Calu3 (cell line): ENCODE results near the gene PKHD1. TPM values are rescaled to one million over a fixed set of nuclear protein-coding genes. Genes with fewer than 3 reads are reported as not detected.

Experiments
- BruUV-seq: library from RNA; stranded (reverse); fragments of 400-500 nt; replicated peaks from 2 replicates; lab custom pipeline; 2021; lab: Mats Ljungman, UMichigan
- CTCF ChIA-PET: fragments of 300-600 bp; sonication (Branson Sonifier 250); formaldehyde crosslinking; loops from one replicate; lab custom pipeline; 2022; ENCODE audit warnings: antibody characterized with exemption; lab: Charles Lee
- DNase-seq: peaks from one replicate; pipeline ENCODE4 v3.0.0; 2022
- H3K27ac Mint-ChIP-seq: one replicate; pipeline ENCODE4 v1.8.0; 2022; ENCODE audit warnings: mixed read lengths; ENCODE audit not compliant: unreplicated experiment
- H3K27me3 Mint-ChIP-seq: one replicate; pipeline ENCODE4 v1.8.0; 2022; ENCODE audit warnings: mixed read lengths; ENCODE audit not compliant: unreplicated experiment
- H3K36me3 Mint-ChIP-seq: one replicate; pipeline ENCODE4 v1.8.0; 2022; ENCODE audit warnings: mild to moderate bottlenecking, moderate library complexity, mixed read lengths; ENCODE audit not compliant: insufficient read depth, unreplicated experiment
- H3K4me1 Mint-ChIP-seq: one replicate; pipeline ENCODE4 v1.8.0; 2022; ENCODE audit warnings: mild to moderate bottlenecking, low read depth, mixed read lengths; ENCODE audit not compliant: unreplicated experiment
- H3K4me3 Mint-ChIP-seq: one replicate; pipeline ENCODE4 v1.8.0; 2022; ENCODE audit warnings: mild to moderate bottlenecking, low read depth, moderate library complexity, mixed read lengths; ENCODE audit not compliant: unreplicated experiment
- H3K9me3 Mint-ChIP-seq: one replicate; pipeline ENCODE4 v1.8.0; 2022; ENCODE audit warnings: low read depth, mixed read lengths; ENCODE audit not compliant: unreplicated experiment
- CTCF ChIP-seq: fragments of 200-600 bp; IDR thresholded peaks from one replicate; pipeline ENCODE4 v1.8.0; 2022; ENCODE audit warnings: antibody characterized with exemption; ENCODE audit not compliant: unreplicated experiment
- intact Hi-C: fragments of 100-400 bp; cut with micrococcal nuclease; formaldehyde crosslinking; loops from one replicate; pipeline ENCODE4 v1.10.0; 2022; ENCODE audit not compliant: unreplicated experiment
- total RNA-seq: library from RNA; stranded (reverse); gene quantifications from 2 replicates; pipeline ENCODE4 v1.2.3, GENCODE V29; 2022

PKHD1 gene
- total RNA-seq, 1 experiment from 2014 or later, result 25.2 TPM

GRCh38 chr6:52098721-52099120 lies 11.3 kb upstream of the PKHD1 start:
- CTCF ChIA-PET, result interaction anchor here (1.2 kb wide), 1 partner anchor 136 kb away, joined by 4 read pairs; no protein-coding TSS in a partner anchor
- H3K27me3 Mint-ChIP-seq, result no peaks in the 10 kb centered on the region
- H3K9me3 Mint-ChIP-seq, result peaks cover 6% of the 10 kb centered on the region
- no peak overlapping the region for H3K27ac Mint-ChIP-seq
- TF ChIP-seq CTCF, result no peak
- BruUV-seq, result no TSS peak
- DNase-seq, result no peak
- peaks cover 43% of the 10 kb centered on the region for H3K4me1 Mint-ChIP-seq
- intact Hi-C loops, result loop anchor here (1.0 to 2.0 kb wide), 2 partner anchors 56 to 136 kb away; no protein-coding TSS in a partner anchor
- H3K36me3 Mint-ChIP-seq, result no peaks in the 10 kb centered on the region
- no peak overlapping the region for H3K4me3 Mint-ChIP-seq

- DNase-seq, result no peak
- CTCF ChIA-PET, result interaction anchor here (1.6 kb wide), 1 partner anchor 12 kb away, joined by 4 read pairs; no protein-coding TSS in a partner anchor
- intact Hi-C loops, result loop anchor here (5.0 kb wide), 1 partner anchor 67 kb away; no protein-coding TSS in a partner anchor
- BruUV-seq, result no TSS peak
- H3K27ac Mint-ChIP-seq, result peak overlapping the region; percentile 20
- no peaks in the 10 kb centered on the region for H3K27me3 Mint-ChIP-seq
- TF ChIP-seq CTCF, result no peak
- H3K4me3 Mint-ChIP-seq, result no peak overlapping the region
- peaks cover 43% of the 10 kb centered on the region for H3K4me1 Mint-ChIP-seq
- peaks cover 3% of the 10 kb centered on the region for H3K9me3 Mint-ChIP-seq
- peaks cover 30% of the 10 kb centered on the region for H3K36me3 Mint-ChIP-seq
Observed at GRCh38 chr6:52089758-52090348, 2.4 kb upstream of the PKHD1 start.

GRCh38 chr6:52086741-52087140 lies 672 bp downstream of the PKHD1 start:
- H3K9me3 Mint-ChIP-seq, result no peaks in the 10 kb centered on the region
- peaks cover 41% of the 10 kb centered on the region for H3K36me3 Mint-ChIP-seq
- peak overlapping the region; percentile 87 for H3K4me3 Mint-ChIP-seq
- CTCF ChIA-PET, result interaction anchor here (1.2 to 1.9 kb wide), 4 partner anchors 9 to 38 kb away, joined by 4 to 17 read pairs (median 5); no protein-coding TSS in a partner anchor
- peak overlapping the region; percentile 92 for H3K27ac Mint-ChIP-seq
- TF ChIP-seq CTCF, result no peak
- peaks cover 50% of the 10 kb centered on the region for H3K4me1 Mint-ChIP-seq
- no TSS peak for BruUV-seq
- intact Hi-C loops, result loop anchor here (1.0 to 5.0 kb wide), 3 partner anchors 9 to 71 kb away; no protein-coding TSS in a partner anchor
- no peak for DNase-seq
- no peaks in the 10 kb centered on the region for H3K27me3 Mint-ChIP-seq

GRCh38 chr6:52081237-52081636 lies 6.2 kb downstream of the PKHD1 start:
- no TSS peak for BruUV-seq
- DNase-seq, result no peak
- CTCF ChIA-PET, result no interaction called here
- no peaks in the 10 kb centered on the region for H3K27me3 Mint-ChIP-seq
- no peak overlapping the region for H3K4me3 Mint-ChIP-seq
- intact Hi-C loops, result no loop called here
- peaks cover 64% of the 10 kb centered on the region for H3K36me3 Mint-ChIP-seq
- TF ChIP-seq CTCF, result no peak
- H3K27ac Mint-ChIP-seq, result no peak overlapping the region
- peaks cover 65% of the 10 kb centered on the region for H3K4me1 Mint-ChIP-seq
- no peaks in the 10 kb centered on the region for H3K9me3 Mint-ChIP-seq
